ENCODE data around the gene BMPR1B.
"Not testable (repeated sequence)": the region's sequence is repeated elsewhere in the genome, so short reads cannot be mapped to it uniquely, and the experiment has no call there.

DNA sequence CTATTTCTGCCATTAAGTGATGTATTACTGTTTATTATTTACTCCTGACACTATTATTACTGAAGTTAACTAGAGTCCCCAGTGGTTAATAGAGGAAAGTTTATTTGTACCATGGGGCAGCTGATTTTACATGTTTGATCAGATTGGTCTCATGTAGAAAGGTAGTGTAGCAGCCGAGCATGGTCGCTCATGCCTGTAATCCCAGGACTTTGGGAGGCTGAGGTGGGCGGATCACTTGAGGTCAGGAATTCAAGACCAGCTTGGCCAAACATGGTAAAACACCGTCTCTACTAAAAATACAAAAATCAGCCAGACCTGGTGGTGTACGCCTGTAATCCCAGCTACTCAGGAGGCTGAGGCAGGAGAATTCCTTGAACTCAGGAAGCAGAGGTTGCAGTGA lies 74.6 kb downstream of the BMPR1B start:
- not testable (repeated sequence) for TF ChIP-seq POLR2A (IDR thresholded peaks at IDR 0.05)
- TF ChIP-seq, protein P1, sequence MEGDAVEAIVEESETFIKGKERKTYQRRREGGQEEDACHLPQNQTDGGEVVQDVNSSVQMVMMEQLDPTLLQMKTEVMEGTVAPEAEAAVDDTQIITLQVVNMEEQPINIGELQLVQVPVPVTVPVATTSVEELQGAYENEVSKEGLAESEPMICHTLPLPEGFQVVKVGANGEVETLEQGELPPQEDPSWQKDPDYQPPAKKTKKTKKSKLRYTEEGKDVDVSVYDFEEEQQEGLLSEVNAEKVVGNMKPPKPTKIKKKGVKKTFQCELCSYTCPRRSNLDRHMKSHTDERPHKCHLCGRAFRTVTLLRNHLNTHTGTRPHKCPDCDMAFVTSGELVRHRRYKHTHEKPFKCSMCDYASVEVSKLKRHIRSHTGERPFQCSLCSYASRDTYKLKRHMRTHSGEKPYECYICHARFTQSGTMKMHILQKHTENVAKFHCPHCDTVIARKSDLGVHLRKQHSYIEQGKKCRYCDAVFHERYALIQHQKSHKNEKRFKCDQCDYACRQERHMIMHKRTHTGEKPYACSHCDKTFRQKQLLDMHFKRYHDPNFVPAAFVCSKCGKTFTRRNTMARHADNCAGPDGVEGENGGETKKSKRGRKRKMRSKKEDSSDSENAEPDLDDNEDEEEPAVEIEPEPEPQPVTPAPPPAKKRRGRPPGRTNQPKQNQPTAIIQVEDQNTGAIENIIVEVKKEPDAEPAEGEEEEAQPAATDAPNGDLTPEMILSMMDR (IDR thresholded peaks at IDR 0.05): not testable (repeated sequence)

Measured in prostate gland (tissue), 2 donors.